ENCODE measurements around the gene CAST.

GRCh38 chr5:96709152-96709821 lies 47.1 kb downstream of the CAST start:
- TF ChIP-seq CTCF (IDR thresholded peaks at IDR 0.05) (no peak), EZH2 (IDR thresholded peaks at IDR 0.05; ENCODE audit: borderline replicate concordance, insufficient read depth, low read depth, low read length, poor library complexity, severe bottlenecking) (no peak)
